Neutrophil (primary cell): Measurements from ENCODE around the gene IL7R.

Source experiments
- H3K27ac ChIP-seq: fragments of 200-600 bp; sonication (generic); 2 replicates; pipeline ENCODE4 v1.5.1; 2016; ENCODE audit warnings: mild to moderate bottlenecking, moderate library complexity
- H3K27me3 ChIP-seq: fragments of 200-600 bp; sonication (generic); 2 replicates; pipeline ENCODE4 v1.6.0; 2016; ENCODE audit warnings: mild to moderate bottlenecking
- H3K36me3 ChIP-seq: fragments of 200-600 bp; sonication (generic); 2 replicates; pipeline ENCODE4 v1.5.1; 2017
- H3K4me1 ChIP-seq, 2 experiments: fragments of 200-600 bp in 1 of 2; sonication (generic) in 1 of 2; 1 replicate in 1 of 2; 2 replicates in 1 of 2; pipeline versions ENCODE4 v1.5.1 to v1.6.1; 2013 to 2016; ENCODE audit warnings: low read depth in 1 of 2, low read length in 1 of 2, mild to moderate bottlenecking in 1 of 2, moderate library complexity in 1 of 2; ENCODE audit not compliant: control insufficient read depth in 1 of 2, insufficient read depth in 1 of 2
- H3K4me3 ChIP-seq, 2 experiments: fragments of 200-600 bp in 1 of 2; sonication (generic) in 1 of 2; 1 replicate in 1 of 2; 2 replicates in 1 of 2; pipeline ENCODE4 v1.5.1; 2013 to 2016; ENCODE audit warnings: low read depth in 1 of 2, low read length in 1 of 2, mild to moderate bottlenecking in 1 of 2, moderate library complexity in 1 of 2
- H3K9me3 ChIP-seq: fragments of 200-600 bp; sonication (generic); 2 replicates; pipeline ENCODE4 v1.5.1; 2016
- CTCF ChIP-seq: fragments of 200-600 bp; sonication (generic); IDR thresholded peaks from 2 replicates; pipeline ENCODE4 v1.5.1; 2016; ENCODE audit warnings: antibody characterized with exemption

The IL7R gene

GRCh38 chr5:35856765-35857351 is at the start of gene IL7R:
Gene IL7R, plus strand, starts transcription at chr5:35856891. Its CDS starts 87 bp downstream, at chr5:35856978.
- H3K27ac ChIP-seq: no peak within 1 kb of the TSS
- no peak within 1 kb of the TSS for H3K4me3 ChIP-seq
- H3K36me3 ChIP-seq: no peaks in the 10 kb centered on the region
- no peaks in the 10 kb centered on the region for H3K4me1 ChIP-seq
- no peak for TF ChIP-seq CTCF
- H3K27me3 ChIP-seq: no peaks in the 10 kb centered on the region
- no peaks in the 10 kb centered on the region for H3K9me3 ChIP-seq

DNA sequence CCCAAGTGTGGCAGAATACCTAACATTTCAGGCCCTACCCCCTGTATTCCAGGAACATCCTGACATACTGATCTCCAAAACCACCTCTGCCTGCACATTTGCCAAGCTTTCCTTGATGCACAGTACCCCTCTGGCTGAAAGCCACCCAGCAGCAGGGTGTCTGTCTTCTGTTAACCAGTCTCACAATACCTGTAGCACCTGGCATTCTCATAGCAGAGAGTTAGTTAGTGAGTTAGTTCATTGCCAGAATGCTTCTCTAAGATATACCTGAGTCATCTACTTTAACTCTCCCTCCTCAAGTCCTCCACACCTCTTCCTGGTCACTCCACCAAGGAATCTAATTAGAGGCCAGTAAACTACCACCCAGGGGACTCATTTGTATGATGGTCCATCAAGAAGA is 46.1 kb upstream of the IL7R start:
- Histone ChIP-seq H3K27me3 (no peaks in the 10 kb centered on the region), H3K4me3 (no peak overlapping the region), H3K36me3 (no peaks in the 10 kb centered on the region), H3K4me1 (no peaks in the 10 kb centered on the region), H3K27ac (no peak overlapping the region), H3K9me3 (no peaks in the 10 kb centered on the region)
- no peak for TF ChIP-seq CTCF

- no peak for TF ChIP-seq CTCF
- no peaks in the 10 kb centered on the region for H3K27me3 ChIP-seq
- H3K4me1 ChIP-seq: no peaks in the 10 kb centered on the region
- H3K9me3 ChIP-seq: no peaks in the 10 kb centered on the region
- no peak overlapping the region for H3K4me3 ChIP-seq
- H3K36me3 ChIP-seq: no peaks in the 10 kb centered on the region
- H3K27ac ChIP-seq: no peak overlapping the region
These were observed 45.5 kb upstream of the IL7R start for GRCh38 chr5:35811108-35811741.

GRCh38 chr5:35813521-35813920 is 43.2 kb upstream of the IL7R start:
- Histone ChIP-seq H3K27me3 (no peaks in the 10 kb centered on the region), H3K9me3 (no peaks in the 10 kb centered on the region), H3K4me3 (no peak overlapping the region), H3K36me3 (no peaks in the 10 kb centered on the region), H3K4me1 (no peaks in the 10 kb centered on the region), H3K27ac (no peak overlapping the region)
- no peak for TF ChIP-seq CTCF

- no peak for TF ChIP-seq CTCF
- Histone ChIP-seq H3K9me3 (no peaks in the 10 kb centered on the region), H3K27me3 (no peaks in the 10 kb centered on the region)
These were observed 41.4 kb upstream of the IL7R start for GRCh38 chr5:35815089-35815936.

More at GRCh38 chr5:35815089-35815936, 41.4 kb upstream of the IL7R start:
- Histone ChIP-seq H3K36me3 (no peaks in the 10 kb centered on the region), H3K27ac (no peak overlapping the region), H3K4me1 (no peaks in the 10 kb centered on the region), H3K4me3 (no peak overlapping the region)
